ENCODE data around the gene SMOC1.
"Not testable (repeated sequence)": the region's sequence is repeated elsewhere in the genome, so short reads cannot be mapped to it uniquely, and the experiment has no call there.

Gene SMOC1

GRCh38 chr14:69886453-69887242, 7.4 kb downstream of the SMOC1 start:
- H3K4me1 ChIP-seq (ENCODE audit: insufficient read depth, low read length): no peaks in the 10 kb centered on the region
- H3K27ac ChIP-seq (ENCODE audit: low read depth, low read length): no peak overlapping the region
- H3K9ac ChIP-seq (ENCODE audit: low read length): no peak overlapping the region
- H3K4me3 ChIP-seq (ENCODE audit: low read depth in 1 of 2, low read length in 2 of 2): no peak overlapping the region
- H3K9me3 ChIP-seq (ENCODE audit: low read length): peaks cover 4% of the 10 kb centered on the region
- no peaks in the 10 kb centered on the region for H3K36me3 ChIP-seq (ENCODE audit: insufficient read depth, low read length)
- H3K27me3 ChIP-seq (ENCODE audit: control insufficient read depth in 1 of 2, insufficient read depth in 2 of 2, low read length in 2 of 2): peaks cover 5 to 7% of the 10 kb centered on the region in 2 donors

- Histone ChIP-seq H3K27me3 (ENCODE audit: control insufficient read depth in 1 of 2, insufficient read depth in 2 of 2, low read length in 2 of 2) (no peaks in the 10 kb centered on the region), H3K4me1 (ENCODE audit: insufficient read depth, low read length) (no peaks in the 10 kb centered on the region), H3K27ac (ENCODE audit: low read depth, low read length) (no peak overlapping the region), H3K9ac (ENCODE audit: low read length) (no peak overlapping the region), H3K4me3 (ENCODE audit: low read depth in 1 of 2, low read length in 2 of 2) (no peak overlapping the region), H3K9me3 (ENCODE audit: low read length) (peaks cover 4% of the 10 kb centered on the region), H3K36me3 (ENCODE audit: insufficient read depth, low read length) (no peaks in the 10 kb centered on the region)
Observed at GRCh38 chr14:69887740-69888657, 8.8 kb downstream of the SMOC1 start.

- no peak overlapping the region for H3K9ac ChIP-seq (ENCODE audit: low read length)
- H3K36me3 ChIP-seq (ENCODE audit: insufficient read depth, low read length): no peaks in the 10 kb centered on the region
- H3K9me3 ChIP-seq (ENCODE audit: low read length): peaks cover 4% of the 10 kb centered on the region
- no peaks in the 10 kb centered on the region for H3K4me1 ChIP-seq (ENCODE audit: insufficient read depth, low read length)
- no peak overlapping the region for H3K4me3 ChIP-seq (ENCODE audit: low read depth in 1 of 2, low read length in 2 of 2)
- H3K27me3 ChIP-seq (ENCODE audit: control insufficient read depth in 1 of 2, insufficient read depth in 2 of 2, low read length in 2 of 2): no peaks in the 10 kb centered on the region
- H3K27ac ChIP-seq (ENCODE audit: low read depth, low read length): no peak overlapping the region
Observed at GRCh38 chr14:69891422-69891821, 12.2 kb downstream of the SMOC1 start.

GRCh38 chr14:69895109-69895508, 15.9 kb downstream of the SMOC1 start:
- Histone ChIP-seq H3K9ac (ENCODE audit: low read length) (no peak overlapping the region), H3K36me3 (ENCODE audit: insufficient read depth, low read length) (no peaks in the 10 kb centered on the region), H3K27ac (ENCODE audit: low read depth, low read length) (no peak overlapping the region), H3K9me3 (ENCODE audit: low read length) (no peaks in the 10 kb centered on the region), H3K4me3 (ENCODE audit: low read depth in 1 of 2, low read length in 2 of 2) (no peak overlapping the region), H3K27me3 (ENCODE audit: control insufficient read depth in 1 of 2, insufficient read depth in 2 of 2, low read length in 2 of 2) (no peaks in the 10 kb centered on the region), H3K4me1 (ENCODE audit: insufficient read depth, low read length) (no peaks in the 10 kb centered on the region)

GRCh38 chr14:69896080-69896479, 16.9 kb downstream of the SMOC1 start:
- Histone ChIP-seq H3K4me3 (ENCODE audit: low read depth in 1 of 2, low read length in 2 of 2) (no peak overlapping the region), H3K27me3 (ENCODE audit: control insufficient read depth in 1 of 2, insufficient read depth in 2 of 2, low read length in 2 of 2) (no peaks in the 10 kb centered on the region), H3K4me1 (ENCODE audit: insufficient read depth, low read length) (no peaks in the 10 kb centered on the region), H3K9ac (ENCODE audit: low read length) (no peak overlapping the region), H3K27ac (ENCODE audit: low read depth, low read length) (no peak overlapping the region), H3K36me3 (ENCODE audit: insufficient read depth, low read length) (no peaks in the 10 kb centered on the region), H3K9me3 (ENCODE audit: low read length) (no peaks in the 10 kb centered on the region)

DNA sequence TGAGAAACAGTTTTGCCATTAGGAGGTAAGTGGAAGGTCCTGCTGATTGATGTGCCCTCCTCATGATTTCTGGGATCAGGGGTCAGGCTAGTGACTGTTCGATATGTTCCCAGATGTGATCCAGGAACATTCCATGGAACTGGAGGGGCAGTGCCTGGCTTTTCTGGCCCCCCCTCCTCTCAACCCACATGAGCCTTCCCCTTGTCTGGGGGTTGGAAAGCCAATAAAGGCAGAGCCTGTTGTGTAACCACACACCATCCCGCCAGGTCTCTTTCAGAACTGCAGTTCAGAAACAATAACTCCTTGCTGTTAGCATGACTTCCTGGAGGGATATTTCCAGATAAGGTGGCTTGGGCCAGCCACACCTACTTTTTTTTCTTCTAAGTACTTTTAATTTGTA, 17.8 kb downstream of the SMOC1 start:
- Histone ChIP-seq H3K27ac (ENCODE audit: low read depth, low read length) (no peak overlapping the region), H3K4me1 (ENCODE audit: insufficient read depth, low read length) (no peaks in the 10 kb centered on the region), H3K9ac (ENCODE audit: low read length) (no peak overlapping the region), H3K4me3 (ENCODE audit: low read depth in 1 of 2, low read length in 2 of 2) (no peak overlapping the region), H3K36me3 (ENCODE audit: insufficient read depth, low read length) (no peaks in the 10 kb centered on the region), H3K9me3 (ENCODE audit: low read length) (no peaks in the 10 kb centered on the region), H3K27me3 (ENCODE audit: control insufficient read depth in 1 of 2, insufficient read depth in 2 of 2, low read length in 2 of 2) (no peaks in the 10 kb centered on the region)

GRCh38 chr14:69900603-69901002, 21.4 kb downstream of the SMOC1 start:
- Histone ChIP-seq H3K27me3 (ENCODE audit: control insufficient read depth in 1 of 2, insufficient read depth in 2 of 2, low read length in 2 of 2) (no peaks in the 10 kb centered on the region), H3K36me3 (ENCODE audit: insufficient read depth, low read length) (no peaks in the 10 kb centered on the region), H3K9ac (ENCODE audit: low read length) (no peak overlapping the region), H3K4me3 (ENCODE audit: low read depth in 1 of 2, low read length in 2 of 2) (no peak overlapping the region), H3K27ac (ENCODE audit: low read depth, low read length) (no peak overlapping the region), H3K4me1 (ENCODE audit: insufficient read depth, low read length) (no peaks in the 10 kb centered on the region), H3K9me3 (ENCODE audit: low read length) (no peaks in the 10 kb centered on the region)

GRCh38 chr14:69901113-69901951, 22.1 kb downstream of the SMOC1 start:
- Histone ChIP-seq H3K4me3 (ENCODE audit: low read depth in 1 of 2, low read length in 2 of 2) (no peak overlapping the region), H3K36me3 (ENCODE audit: insufficient read depth, low read length) (no peaks in the 10 kb centered on the region), H3K9me3 (ENCODE audit: low read length) (no peaks in the 10 kb centered on the region), H3K4me1 (ENCODE audit: insufficient read depth, low read length) (no peaks in the 10 kb centered on the region), H3K9ac (ENCODE audit: low read length) (no peak overlapping the region), H3K27ac (ENCODE audit: low read depth, low read length) (no peak overlapping the region), H3K27me3 (ENCODE audit: control insufficient read depth in 1 of 2, insufficient read depth in 2 of 2, low read length in 2 of 2) (no peaks in the 10 kb centered on the region)

DNA sequence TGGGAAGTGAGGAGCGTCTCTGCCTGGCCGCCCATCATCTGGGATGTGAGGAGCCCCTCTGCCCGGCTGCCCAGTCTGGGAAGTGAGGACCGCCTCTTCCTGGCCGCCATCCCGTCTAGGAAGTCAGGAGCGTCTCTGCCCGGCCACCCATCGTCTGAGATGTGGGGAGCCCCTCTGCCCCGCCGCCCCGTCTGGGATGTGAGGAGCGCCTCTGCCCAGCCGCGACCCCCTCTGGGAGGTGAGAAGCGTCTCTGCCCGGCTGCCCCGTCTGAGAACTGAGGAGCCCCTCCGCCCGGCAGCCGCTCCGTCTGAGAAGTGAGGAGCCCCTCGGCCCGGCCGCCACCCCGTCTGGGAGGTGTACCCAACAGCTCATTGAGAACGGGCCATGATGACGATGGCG, 23.8 kb downstream of the SMOC1 start:
- H3K9me3 ChIP-seq (ENCODE audit: low read length); H3K9ac ChIP-seq (ENCODE audit: low read length); H3K4me3 ChIP-seq (ENCODE audit: low read depth in 1 of 2, low read length in 2 of 2); H3K27ac ChIP-seq (ENCODE audit: low read depth, low read length); H3K4me1 ChIP-seq (ENCODE audit: insufficient read depth, low read length); H3K27me3 ChIP-seq (ENCODE audit: control insufficient read depth in 1 of 2, insufficient read depth in 2 of 2, low read length in 2 of 2); H3K36me3 ChIP-seq (ENCODE audit: insufficient read depth, low read length): not testable (repeated sequence)

- Histone ChIP-seq H3K4me3 (ENCODE audit: low read depth in 1 of 2, low read length in 2 of 2) (no peak overlapping the region), H3K27me3 (ENCODE audit: control insufficient read depth in 1 of 2, insufficient read depth in 2 of 2, low read length in 2 of 2) (no peaks in the 10 kb centered on the region), H3K9ac (ENCODE audit: low read length) (no peak overlapping the region), H3K9me3 (ENCODE audit: low read length) (no peaks in the 10 kb centered on the region), H3K36me3 (ENCODE audit: insufficient read depth, low read length) (no peaks in the 10 kb centered on the region), H3K27ac (ENCODE audit: low read depth, low read length) (no peak overlapping the region), H3K4me1 (ENCODE audit: insufficient read depth, low read length) (no peaks in the 10 kb centered on the region)
Observed at GRCh38 chr14:69904246-69904645, 25.0 kb downstream of the SMOC1 start.

- no peaks in the 10 kb centered on the region for H3K27me3 ChIP-seq (ENCODE audit: control insufficient read depth in 1 of 2, insufficient read depth in 2 of 2, low read length in 2 of 2)
Observed at GRCh38 chr14:69906201-69906600, 27.0 kb downstream of the SMOC1 start.

More at GRCh38 chr14:69906201-69906600, 27.0 kb downstream of the SMOC1 start:
- H3K36me3 ChIP-seq (ENCODE audit: insufficient read depth, low read length): no peaks in the 10 kb centered on the region
- H3K4me3 ChIP-seq (ENCODE audit: low read depth in 1 of 2, low read length in 2 of 2): no peak overlapping the region
- H3K9ac ChIP-seq (ENCODE audit: low read length): no peak overlapping the region
- H3K9me3 ChIP-seq (ENCODE audit: low read length): no peaks in the 10 kb centered on the region
- H3K27ac ChIP-seq (ENCODE audit: low read depth, low read length): no peak overlapping the region
- H3K4me1 ChIP-seq (ENCODE audit: insufficient read depth, low read length): no peaks in the 10 kb centered on the region
